ENCODE data around the gene RAB5A.

DNA sequence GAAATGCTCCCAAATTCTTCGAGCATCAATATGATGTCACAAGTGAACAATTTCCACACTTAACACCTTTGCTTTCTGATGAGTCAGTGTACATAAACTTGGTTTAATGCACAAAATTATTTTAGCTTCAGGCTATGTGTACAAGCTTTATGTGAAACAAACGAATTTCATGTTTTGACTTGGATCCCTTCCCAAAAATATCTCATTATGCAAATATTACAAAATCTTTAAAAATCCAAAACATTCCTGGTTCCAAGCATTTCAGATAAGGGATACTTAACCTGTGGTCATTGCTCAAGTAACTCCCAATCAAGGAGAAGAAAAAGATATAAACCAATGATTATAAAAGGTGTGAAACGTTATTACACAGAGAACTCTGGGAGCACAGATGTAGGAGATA, 25.2 kb downstream of the RAB5A start:
- TF ChIP-seq, protein P1, sequence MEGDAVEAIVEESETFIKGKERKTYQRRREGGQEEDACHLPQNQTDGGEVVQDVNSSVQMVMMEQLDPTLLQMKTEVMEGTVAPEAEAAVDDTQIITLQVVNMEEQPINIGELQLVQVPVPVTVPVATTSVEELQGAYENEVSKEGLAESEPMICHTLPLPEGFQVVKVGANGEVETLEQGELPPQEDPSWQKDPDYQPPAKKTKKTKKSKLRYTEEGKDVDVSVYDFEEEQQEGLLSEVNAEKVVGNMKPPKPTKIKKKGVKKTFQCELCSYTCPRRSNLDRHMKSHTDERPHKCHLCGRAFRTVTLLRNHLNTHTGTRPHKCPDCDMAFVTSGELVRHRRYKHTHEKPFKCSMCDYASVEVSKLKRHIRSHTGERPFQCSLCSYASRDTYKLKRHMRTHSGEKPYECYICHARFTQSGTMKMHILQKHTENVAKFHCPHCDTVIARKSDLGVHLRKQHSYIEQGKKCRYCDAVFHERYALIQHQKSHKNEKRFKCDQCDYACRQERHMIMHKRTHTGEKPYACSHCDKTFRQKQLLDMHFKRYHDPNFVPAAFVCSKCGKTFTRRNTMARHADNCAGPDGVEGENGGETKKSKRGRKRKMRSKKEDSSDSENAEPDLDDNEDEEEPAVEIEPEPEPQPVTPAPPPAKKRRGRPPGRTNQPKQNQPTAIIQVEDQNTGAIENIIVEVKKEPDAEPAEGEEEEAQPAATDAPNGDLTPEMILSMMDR (IDR thresholded peaks at IDR 0.05; ENCODE audit: insufficient read depth, low read depth, low read length), result no peak
- TF ChIP-seq EZH2 (IDR thresholded peaks at IDR 0.05; ENCODE audit: insufficient read depth, low read length), result no peak
